WI38 (cell line): Measurements from ENCODE around the gene COLQ.

Experiments
- H3K4me3 ChIP-seq: 2 replicates; pipeline ENCODE4 v1.5.1; 2011; ENCODE audit warnings: low read depth, mild to moderate bottlenecking, control low read depth, low read length
- TF ChIP-seq, protein P1 (sequence below): IDR thresholded peaks from 2 replicates; pipeline ENCODE4 v1.5.1; 2012; ENCODE audit warnings: low read depth, mild to moderate bottlenecking, control low read depth, low read length

The COLQ gene

DNA sequence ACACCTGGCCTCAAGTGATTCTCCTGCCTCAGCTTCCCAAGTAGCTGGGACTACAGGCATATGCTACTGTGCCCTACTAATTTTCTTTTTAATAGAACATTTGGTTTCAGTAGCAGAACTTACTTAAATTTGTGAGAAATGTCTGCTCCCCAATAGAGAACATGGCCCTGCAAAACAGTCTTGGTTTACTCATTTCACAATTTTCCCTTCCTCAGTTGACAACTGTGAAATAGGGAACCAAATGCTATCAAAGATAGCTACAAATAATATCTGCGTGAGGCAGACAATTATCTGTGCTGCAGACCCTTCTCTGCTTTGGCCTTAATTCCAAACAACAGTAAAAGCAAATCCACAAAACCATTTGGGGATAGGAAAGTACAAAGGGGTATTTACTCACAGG, 116.7 kb downstream of the COLQ start:
- H3K4me3 ChIP-seq: no peak overlapping the region
- TF ChIP-seq, protein P1, sequence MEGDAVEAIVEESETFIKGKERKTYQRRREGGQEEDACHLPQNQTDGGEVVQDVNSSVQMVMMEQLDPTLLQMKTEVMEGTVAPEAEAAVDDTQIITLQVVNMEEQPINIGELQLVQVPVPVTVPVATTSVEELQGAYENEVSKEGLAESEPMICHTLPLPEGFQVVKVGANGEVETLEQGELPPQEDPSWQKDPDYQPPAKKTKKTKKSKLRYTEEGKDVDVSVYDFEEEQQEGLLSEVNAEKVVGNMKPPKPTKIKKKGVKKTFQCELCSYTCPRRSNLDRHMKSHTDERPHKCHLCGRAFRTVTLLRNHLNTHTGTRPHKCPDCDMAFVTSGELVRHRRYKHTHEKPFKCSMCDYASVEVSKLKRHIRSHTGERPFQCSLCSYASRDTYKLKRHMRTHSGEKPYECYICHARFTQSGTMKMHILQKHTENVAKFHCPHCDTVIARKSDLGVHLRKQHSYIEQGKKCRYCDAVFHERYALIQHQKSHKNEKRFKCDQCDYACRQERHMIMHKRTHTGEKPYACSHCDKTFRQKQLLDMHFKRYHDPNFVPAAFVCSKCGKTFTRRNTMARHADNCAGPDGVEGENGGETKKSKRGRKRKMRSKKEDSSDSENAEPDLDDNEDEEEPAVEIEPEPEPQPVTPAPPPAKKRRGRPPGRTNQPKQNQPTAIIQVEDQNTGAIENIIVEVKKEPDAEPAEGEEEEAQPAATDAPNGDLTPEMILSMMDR: no peak

DNA sequence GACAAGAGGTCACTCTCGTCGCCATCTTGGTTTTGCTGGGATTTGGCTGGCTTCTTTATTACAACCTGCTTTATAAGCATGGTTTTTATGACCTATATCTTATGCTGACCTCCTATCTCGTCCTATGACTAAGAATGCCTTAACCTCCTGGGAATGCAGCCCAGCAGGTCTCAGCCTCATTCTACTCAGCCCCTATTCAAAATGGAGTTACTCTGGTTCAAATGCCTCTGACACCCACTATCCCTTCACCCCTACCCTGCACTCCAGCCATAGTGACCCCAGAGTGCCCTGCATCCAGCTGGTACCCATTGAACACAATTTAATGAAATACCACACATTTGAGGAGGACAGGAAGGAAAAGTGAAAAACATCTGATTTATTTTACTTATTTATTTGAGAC, 117.5 kb downstream of the COLQ start:
- H3K4me3 ChIP-seq: no peak overlapping the region
- TF ChIP-seq, protein P1: no peak

DNA sequence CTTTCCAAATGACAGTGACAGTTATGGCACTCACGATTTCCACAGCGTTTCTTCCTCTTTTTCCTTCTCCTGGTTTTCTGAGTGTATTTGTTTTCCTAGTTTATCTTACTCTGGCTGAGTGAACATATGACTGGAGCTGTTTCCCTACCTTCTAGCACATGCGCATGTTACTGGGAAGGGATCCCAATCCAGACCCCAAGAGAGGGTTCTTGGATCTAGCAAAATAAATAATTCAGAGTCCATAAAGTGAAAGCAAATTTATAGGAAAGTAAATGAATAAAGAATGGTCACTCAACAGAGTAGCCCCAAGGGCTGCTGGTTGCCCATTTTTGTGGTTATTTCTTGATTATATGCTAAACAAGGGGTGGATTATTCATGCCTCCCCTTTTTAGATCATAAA, 118.0 kb downstream of the COLQ start:
- H3K4me3 ChIP-seq: no peak overlapping the region
- TF ChIP-seq, protein P1: no peak

DNA sequence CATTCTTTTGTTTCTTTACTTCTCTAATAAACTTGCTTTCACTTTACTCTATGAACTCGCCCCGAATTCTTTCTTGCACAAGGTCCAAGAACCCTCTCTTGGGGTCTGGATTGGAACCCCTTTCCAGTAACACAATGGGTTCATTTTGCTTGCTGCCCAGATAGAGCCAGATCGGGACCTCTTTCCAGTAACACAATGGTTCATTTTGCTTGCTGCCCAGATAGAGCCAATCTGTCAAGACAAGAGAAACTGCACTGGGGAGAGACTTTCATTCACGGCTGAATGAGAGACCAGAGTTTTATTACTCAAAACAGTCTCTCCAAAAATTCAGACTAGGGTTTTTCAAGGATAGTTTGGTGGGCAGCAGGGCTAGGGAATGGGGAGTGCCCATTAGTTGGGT, 119.6 kb downstream of the COLQ start:
- H3K4me3 ChIP-seq: no peak overlapping the region
- TF ChIP-seq, protein P1: no peak
